HL-60 (cell line): ENCODE data around the gene PCCA.

Source experiments
- DNase-seq, 2 experiments: peaks; one replicate each; pipeline ENCODE4 v3.0.0-alpha.2; 2010 to 2020; ENCODE audit warnings: low read depth in 1 of 2, low spot score in 1 of 2
- H3K27ac ChIP-seq: fragments of 250-450 bp; sonication (Bioruptor Pico); replicated peaks from 2 replicates; pipeline ENCODE4 v1.5.1; 2020; ENCODE audit warnings: mild to moderate bottlenecking, moderate library complexity
- H3K27me3 ChIP-seq: fragments of 250-450 bp; sonication (Bioruptor Pico); 2 replicates; pipeline ENCODE4 v1.5.1; 2021; ENCODE audit warnings: mild to moderate bottlenecking, moderate library complexity; ENCODE audit not compliant: insufficient read depth, poor library complexity, severe bottlenecking
- H3K4me3 ChIP-seq: replicated peaks from 2 replicates; pipeline ENCODE4 v1.5.1; 2011; ENCODE audit warnings: mild to moderate bottlenecking, control low read depth, low read length; ENCODE audit not compliant: insufficient read depth
- GABPA ChIP-seq: IDR thresholded peaks from 2 replicates; pipeline ENCODE4 v1.6.1; 2012; ENCODE audit warnings: low read depth
- POLR2AphosphoS5 ChIP-seq: IDR thresholded peaks from 2 replicates; pipeline ENCODE4 v1.6.1; 2012; ENCODE audit warnings: low read depth
- SPI1 ChIP-seq: IDR thresholded peaks from 2 replicates; pipeline ENCODE4 v1.6.1; 2012; ENCODE audit warnings: low read depth, mild to moderate bottlenecking, borderline replicate concordance
- TF ChIP-seq, protein P1 (sequence below): IDR thresholded peaks from 2 replicates; pipeline ENCODE4 v1.6.1; 2012; ENCODE audit warnings: low read depth; ENCODE audit not compliant: insufficient replicate concordance
- TF ChIP-seq, protein P2 (sequence below): IDR thresholded peaks from one replicate; pipeline ENCODE4 v1.5.1; 2011; ENCODE audit warnings: low read length, control low read depth, inconsistent platforms; ENCODE audit not compliant: insufficient read depth

The PCCA gene

DNA sequence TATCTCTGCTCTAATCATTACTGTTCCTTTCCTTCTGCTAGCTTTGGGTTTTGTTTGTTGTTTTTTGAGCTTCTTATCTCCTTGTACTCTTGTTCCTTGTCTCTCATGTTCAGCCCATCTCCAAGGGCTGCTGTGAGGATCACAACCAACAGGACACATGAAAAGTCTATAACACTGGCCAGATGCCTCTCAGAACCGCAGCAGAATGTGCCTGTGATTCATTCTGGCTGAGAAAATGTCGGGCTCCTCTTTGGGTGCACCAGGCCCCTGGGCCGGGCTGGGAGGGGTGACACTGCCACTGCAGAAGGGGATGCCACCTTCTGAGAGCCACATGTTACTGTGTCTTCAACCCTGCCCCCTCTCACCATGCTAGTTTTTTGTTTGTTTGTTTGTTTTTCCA lies 451.7 kb downstream of the PCCA start:
- no peaks in the 10 kb centered on the region for H3K27me3 ChIP-seq
- H3K4me3 ChIP-seq = no peak overlapping the region
- DNase-seq = no peak
- no peak overlapping the region for H3K27ac ChIP-seq
- TF ChIP-seq, protein P1, sequence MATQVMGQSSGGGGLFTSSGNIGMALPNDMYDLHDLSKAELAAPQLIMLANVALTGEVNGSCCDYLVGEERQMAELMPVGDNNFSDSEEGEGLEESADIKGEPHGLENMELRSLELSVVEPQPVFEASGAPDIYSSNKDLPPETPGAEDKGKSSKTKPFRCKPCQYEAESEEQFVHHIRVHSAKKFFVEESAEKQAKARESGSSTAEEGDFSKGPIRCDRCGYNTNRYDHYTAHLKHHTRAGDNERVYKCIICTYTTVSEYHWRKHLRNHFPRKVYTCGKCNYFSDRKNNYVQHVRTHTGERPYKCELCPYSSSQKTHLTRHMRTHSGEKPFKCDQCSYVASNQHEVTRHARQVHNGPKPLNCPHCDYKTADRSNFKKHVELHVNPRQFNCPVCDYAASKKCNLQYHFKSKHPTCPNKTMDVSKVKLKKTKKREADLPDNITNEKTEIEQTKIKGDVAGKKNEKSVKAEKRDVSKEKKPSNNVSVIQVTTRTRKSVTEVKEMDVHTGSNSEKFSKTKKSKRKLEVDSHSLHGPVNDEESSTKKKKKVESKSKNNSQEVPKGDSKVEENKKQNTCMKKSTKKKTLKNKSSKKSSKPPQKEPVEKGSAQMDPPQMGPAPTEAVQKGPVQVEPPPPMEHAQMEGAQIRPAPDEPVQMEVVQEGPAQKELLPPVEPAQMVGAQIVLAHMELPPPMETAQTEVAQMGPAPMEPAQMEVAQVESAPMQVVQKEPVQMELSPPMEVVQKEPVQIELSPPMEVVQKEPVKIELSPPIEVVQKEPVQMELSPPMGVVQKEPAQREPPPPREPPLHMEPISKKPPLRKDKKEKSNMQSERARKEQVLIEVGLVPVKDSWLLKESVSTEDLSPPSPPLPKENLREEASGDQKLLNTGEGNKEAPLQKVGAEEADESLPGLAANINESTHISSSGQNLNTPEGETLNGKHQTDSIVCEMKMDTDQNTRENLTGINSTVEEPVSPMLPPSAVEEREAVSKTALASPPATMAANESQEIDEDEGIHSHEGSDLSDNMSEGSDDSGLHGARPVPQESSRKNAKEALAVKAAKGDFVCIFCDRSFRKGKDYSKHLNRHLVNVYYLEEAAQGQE = no peak
- TF ChIP-seq GABPA = no peak
- TF ChIP-seq SPI1 = no peak
- TF ChIP-seq, protein P2, sequence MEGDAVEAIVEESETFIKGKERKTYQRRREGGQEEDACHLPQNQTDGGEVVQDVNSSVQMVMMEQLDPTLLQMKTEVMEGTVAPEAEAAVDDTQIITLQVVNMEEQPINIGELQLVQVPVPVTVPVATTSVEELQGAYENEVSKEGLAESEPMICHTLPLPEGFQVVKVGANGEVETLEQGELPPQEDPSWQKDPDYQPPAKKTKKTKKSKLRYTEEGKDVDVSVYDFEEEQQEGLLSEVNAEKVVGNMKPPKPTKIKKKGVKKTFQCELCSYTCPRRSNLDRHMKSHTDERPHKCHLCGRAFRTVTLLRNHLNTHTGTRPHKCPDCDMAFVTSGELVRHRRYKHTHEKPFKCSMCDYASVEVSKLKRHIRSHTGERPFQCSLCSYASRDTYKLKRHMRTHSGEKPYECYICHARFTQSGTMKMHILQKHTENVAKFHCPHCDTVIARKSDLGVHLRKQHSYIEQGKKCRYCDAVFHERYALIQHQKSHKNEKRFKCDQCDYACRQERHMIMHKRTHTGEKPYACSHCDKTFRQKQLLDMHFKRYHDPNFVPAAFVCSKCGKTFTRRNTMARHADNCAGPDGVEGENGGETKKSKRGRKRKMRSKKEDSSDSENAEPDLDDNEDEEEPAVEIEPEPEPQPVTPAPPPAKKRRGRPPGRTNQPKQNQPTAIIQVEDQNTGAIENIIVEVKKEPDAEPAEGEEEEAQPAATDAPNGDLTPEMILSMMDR = no peak
- no peak for TF ChIP-seq POLR2AphosphoS5

DNA sequence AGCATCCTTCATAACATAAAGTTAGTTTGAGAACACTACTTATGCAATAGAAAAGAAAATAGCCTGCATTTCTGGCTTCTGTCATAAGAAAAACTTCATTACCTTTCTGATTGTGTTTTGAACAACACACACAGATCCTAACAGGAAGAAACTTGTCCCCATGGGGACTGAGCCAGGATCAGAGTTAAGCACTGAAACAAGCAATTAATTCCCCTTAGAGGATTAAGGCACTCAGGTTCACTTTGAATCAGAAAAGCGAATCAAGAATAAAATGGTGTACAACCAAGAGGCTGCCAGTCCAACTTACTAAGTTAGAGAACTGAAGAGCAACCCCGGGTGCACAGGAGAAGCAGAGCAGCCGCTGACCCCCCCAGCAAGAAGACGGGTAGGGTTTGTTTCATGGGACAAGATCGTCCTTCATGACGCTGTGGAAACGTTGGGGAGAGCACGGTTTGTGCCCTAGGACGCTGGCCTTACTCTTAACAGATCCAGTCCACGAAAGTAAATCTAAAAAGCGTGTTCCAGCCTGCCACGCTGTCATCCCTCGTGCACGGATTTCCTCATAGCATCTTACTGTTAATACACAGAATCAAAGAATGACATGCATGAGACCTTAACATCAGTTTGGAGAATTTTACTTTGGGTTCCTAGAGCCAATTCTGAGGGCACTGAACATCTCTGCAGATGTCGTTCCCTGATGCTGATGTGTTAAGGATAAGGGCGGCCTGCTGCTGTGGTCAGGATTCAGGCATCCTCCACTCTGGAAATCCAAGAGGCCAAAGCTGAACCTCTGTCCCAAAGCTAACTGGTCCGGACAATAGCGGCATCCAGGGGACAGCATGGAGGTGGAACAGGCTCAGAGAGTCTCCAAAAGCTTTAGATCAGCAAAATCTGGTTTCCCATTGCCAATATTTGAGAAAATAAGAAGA lies 453.3 kb downstream of the PCCA start:
- Histone ChIP-seq H3K4me3 (no peak overlapping the region), H3K27ac (no peak overlapping the region), H3K27me3 (no peaks in the 10 kb centered on the region)
- no peak for DNase-seq
- TF ChIP-seq, protein P1 = no peak
- TF ChIP-seq POLR2AphosphoS5 (no peak), SPI1 (no peak), GABPA (no peak)

DNA sequence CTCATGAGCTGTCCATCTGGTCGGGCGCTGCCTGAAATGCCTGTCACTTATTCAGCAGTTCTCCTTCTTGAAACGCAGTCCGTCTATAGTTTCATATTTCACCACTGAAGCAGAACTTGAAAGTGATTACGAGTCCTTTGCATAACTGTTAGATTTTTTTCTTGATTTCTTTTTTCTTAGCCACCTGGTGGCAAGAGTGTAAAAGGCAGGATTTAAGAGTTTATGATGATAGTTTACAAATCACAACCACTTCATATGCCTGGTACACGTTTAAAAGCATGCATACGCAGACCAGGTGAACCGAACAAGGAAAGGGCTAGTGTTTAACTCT lies 453.9 kb downstream of the PCCA start:
- TF ChIP-seq, protein P2 = peak; percentile 7
- TF ChIP-seq, protein P1 = no peak
- no peak for TF ChIP-seq GABPA
- Histone ChIP-seq H3K4me3 (no peak overlapping the region), H3K27me3 (no peaks in the 10 kb centered on the region), H3K27ac (no peak overlapping the region)
- peak in 1 of 2 experiments; percentile 18 for DNase-seq
